ENCODE results near the gene NEK9. TPM values are rescaled to one million over a fixed set of nuclear protein-coding genes. Genes with fewer than 3 reads are reported as not detected.

The NEK9 gene
- polyA plus RNA-seq, 1 donor from 2014 or later = 9.4 TPM

GRCh38 chr14:75143761-75144527 lies 17.1 kb upstream of the NEK9 start:
- Histone ChIP-seq H4K20me1 (ENCODE audit: insufficient read depth) (no peaks in the 10 kb centered on the region), H3K36me3 (ENCODE audit: insufficient read depth, low read length) (no peaks in the 10 kb centered on the region), H3K4me2 (ENCODE audit: low read length) (no peak overlapping the region), H3K4me3 (ENCODE audit: low read length) (no peak overlapping the region), H3K27ac (ENCODE audit: low read length) (no peak overlapping the region), H3K79me2 (replicated peaks; ENCODE audit: insufficient read depth, low read length) (no peaks in the 10 kb centered on the region), H3F3A (ENCODE audit: insufficient read depth, low read length, poor library complexity, severe bottlenecking) (no peaks in the 10 kb centered on the region), H3K9me2 (ENCODE audit: insufficient read depth, low read length) (no peaks in the 10 kb centered on the region), H2AFZ (ENCODE audit: low read depth, low read length) (no peak overlapping the region), H3K9me3 (ENCODE audit: low read length) (no peaks in the 10 kb centered on the region), H3K27me3 (ENCODE audit: insufficient read depth, low read depth, low read length) (no peaks in the 10 kb centered on the region), H3K9ac (ENCODE audit: low read length) (no peak overlapping the region)
- TF ChIP-seq SMC3 (conservative IDR thresholded peaks at IDR 0.05; ENCODE audit: poor library complexity) = no peak
- TF ChIP-seq MXI1 (conservative IDR thresholded peaks at IDR 0.05; ENCODE audit: poor library complexity, severe bottlenecking) = no peak
- no peak for TF ChIP-seq EZH2 (IDR thresholded peaks at IDR 0.05; ENCODE audit: borderline replicate concordance, insufficient read depth, low read length, poor library complexity, severe bottlenecking)
- TF ChIP-seq EP300 (conservative IDR thresholded peaks at IDR 0.05; ENCODE audit: poor library complexity, severe bottlenecking) = no peak
- no peak for TF ChIP-seq RAD21 (conservative IDR thresholded peaks at IDR 0.05)
- TF ChIP-seq POLR2AphosphoS5 (IDR thresholded peaks at IDR 0.05) = no peak
- no peak for TF ChIP-seq REST (IDR thresholded peaks at IDR 0.05; ENCODE audit: borderline replicate concordance)
- TF ChIP-seq, protein P1, sequence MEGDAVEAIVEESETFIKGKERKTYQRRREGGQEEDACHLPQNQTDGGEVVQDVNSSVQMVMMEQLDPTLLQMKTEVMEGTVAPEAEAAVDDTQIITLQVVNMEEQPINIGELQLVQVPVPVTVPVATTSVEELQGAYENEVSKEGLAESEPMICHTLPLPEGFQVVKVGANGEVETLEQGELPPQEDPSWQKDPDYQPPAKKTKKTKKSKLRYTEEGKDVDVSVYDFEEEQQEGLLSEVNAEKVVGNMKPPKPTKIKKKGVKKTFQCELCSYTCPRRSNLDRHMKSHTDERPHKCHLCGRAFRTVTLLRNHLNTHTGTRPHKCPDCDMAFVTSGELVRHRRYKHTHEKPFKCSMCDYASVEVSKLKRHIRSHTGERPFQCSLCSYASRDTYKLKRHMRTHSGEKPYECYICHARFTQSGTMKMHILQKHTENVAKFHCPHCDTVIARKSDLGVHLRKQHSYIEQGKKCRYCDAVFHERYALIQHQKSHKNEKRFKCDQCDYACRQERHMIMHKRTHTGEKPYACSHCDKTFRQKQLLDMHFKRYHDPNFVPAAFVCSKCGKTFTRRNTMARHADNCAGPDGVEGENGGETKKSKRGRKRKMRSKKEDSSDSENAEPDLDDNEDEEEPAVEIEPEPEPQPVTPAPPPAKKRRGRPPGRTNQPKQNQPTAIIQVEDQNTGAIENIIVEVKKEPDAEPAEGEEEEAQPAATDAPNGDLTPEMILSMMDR (IDR thresholded peaks at IDR 0.05; ENCODE audit: poor library complexity, severe bottlenecking) = no peak
- no peak for TF ChIP-seq TAF1 (IDR thresholded peaks at IDR 0.05; ENCODE audit: low read depth)

DNA sequence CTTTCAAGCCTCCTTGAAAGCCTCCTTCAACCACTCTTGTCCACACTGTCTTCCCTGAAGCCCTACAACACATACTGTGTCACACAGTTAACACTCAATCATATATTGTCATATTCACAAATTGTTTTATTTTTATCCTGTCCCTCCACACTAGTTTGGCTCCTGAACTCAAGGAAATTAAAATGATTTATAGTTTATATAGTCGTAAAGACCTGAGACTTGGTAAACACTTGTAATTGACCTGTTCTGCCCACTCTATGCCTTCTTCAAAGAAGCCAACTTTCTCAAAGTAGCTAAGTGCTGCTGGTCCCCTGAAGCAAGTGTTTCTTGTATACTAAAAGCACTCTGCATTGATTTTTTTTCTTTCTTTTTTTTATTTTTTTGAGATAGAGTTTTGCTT lies 15.6 kb upstream of the NEK9 start:
- H3K4me3 ChIP-seq (ENCODE audit: low read length) = no peak overlapping the region
- H3K9me3 ChIP-seq (ENCODE audit: low read length) = no peaks in the 10 kb centered on the region
- H3K4me2 ChIP-seq (ENCODE audit: low read length) = no peak overlapping the region
- H3K9ac ChIP-seq (ENCODE audit: low read length) = no peak overlapping the region
- H3K36me3 ChIP-seq (ENCODE audit: insufficient read depth, low read length) = no peaks in the 10 kb centered on the region
- H3K9me2 ChIP-seq (ENCODE audit: insufficient read depth, low read length) = no peaks in the 10 kb centered on the region
- H3K79me2 ChIP-seq (replicated peaks; ENCODE audit: insufficient read depth, low read length) = no peaks in the 10 kb centered on the region
- no peaks in the 10 kb centered on the region for H4K20me1 ChIP-seq (ENCODE audit: insufficient read depth)
- no peak overlapping the region for H2AFZ ChIP-seq (ENCODE audit: low read depth, low read length)
- no peak overlapping the region for H3K27ac ChIP-seq (ENCODE audit: low read length)
- H3K27me3 ChIP-seq (ENCODE audit: insufficient read depth, low read depth, low read length) = no peaks in the 10 kb centered on the region
- H3F3A ChIP-seq (ENCODE audit: insufficient read depth, low read length, poor library complexity, severe bottlenecking) = no peaks in the 10 kb centered on the region
- TF ChIP-seq MXI1 (conservative IDR thresholded peaks at IDR 0.05; ENCODE audit: poor library complexity, severe bottlenecking) = no peak
- TF ChIP-seq, protein P1 (IDR thresholded peaks at IDR 0.05; ENCODE audit: poor library complexity, severe bottlenecking) = no peak
- TF ChIP-seq SMC3 (conservative IDR thresholded peaks at IDR 0.05; ENCODE audit: poor library complexity) = no peak
- TF ChIP-seq TAF1 (IDR thresholded peaks at IDR 0.05; ENCODE audit: low read depth) = no peak
- TF ChIP-seq POLR2AphosphoS5 (IDR thresholded peaks at IDR 0.05) = no peak
- no peak for TF ChIP-seq REST (IDR thresholded peaks at IDR 0.05; ENCODE audit: borderline replicate concordance)
- TF ChIP-seq RAD21 (conservative IDR thresholded peaks at IDR 0.05) = no peak
- TF ChIP-seq EP300 (conservative IDR thresholded peaks at IDR 0.05; ENCODE audit: poor library complexity, severe bottlenecking) = no peak
- TF ChIP-seq EZH2 (IDR thresholded peaks at IDR 0.05; ENCODE audit: borderline replicate concordance, insufficient read depth, low read length, poor library complexity, severe bottlenecking) = no peak

Data from neural cell (in vitro differentiated cells).